Stimulated activated CD8-positive, alpha-beta memory T cell treated with anti-CD3 and anti-CD28 coated beads, Interleukin-4, amount 100 ng/mL, for 1 hour (primary cell): Measurements from ENCODE around the gene EOGT.
A peak's percentile ranks its signal among the peaks of the same experiment; 100 is the strongest.

Source experiments
- DNase-seq, 2 donors: peaks; one replicate each; pipeline ENCODE4 v3.0.0-alpha.2; 2020; ENCODE audit warnings: low read depth in 2 of 2, low spot score in 1 of 2

Gene EOGT

DNA sequence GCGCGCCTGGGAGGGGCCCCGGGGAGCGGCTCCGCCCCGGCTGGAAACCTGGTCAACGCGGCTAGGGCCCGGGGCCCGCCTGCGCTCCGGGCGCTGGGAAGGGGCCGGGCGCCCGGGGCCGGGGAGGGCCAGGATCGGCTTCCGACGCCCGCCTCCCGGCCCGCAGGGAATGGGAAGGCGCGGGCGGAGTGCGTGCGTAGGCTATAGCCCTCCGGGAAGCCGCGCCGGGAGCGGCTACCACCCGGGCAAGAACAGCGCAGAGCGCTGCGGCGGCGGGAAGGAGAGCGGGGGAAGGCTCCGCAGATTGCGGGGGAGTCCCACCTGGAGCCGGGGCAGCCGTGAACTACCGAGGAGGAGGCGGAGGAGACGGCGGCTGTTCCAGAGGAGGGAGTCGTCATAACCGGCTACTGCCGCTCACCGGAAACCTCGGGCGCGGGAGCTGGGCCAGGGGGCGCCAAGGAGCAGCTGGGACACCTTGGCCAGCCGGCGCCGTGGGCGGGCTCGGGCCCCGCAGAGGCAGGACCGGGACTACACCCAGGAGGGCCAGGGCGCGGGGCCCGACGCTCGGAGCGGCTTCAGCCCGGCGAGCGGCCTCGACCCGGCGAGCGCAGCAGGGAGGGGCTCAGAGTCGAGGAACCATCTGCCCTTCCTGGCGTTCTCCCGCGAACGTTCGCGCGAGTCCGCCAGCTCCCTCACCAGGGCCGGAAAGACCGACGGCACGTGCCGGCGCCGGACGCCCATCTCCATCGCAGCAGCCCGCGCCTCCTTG, at the start of gene EOGT:
EOGT (minus strand) TSS at position 432 of the 769 bp plus-strand sequence. CDS start 3,838 bp downstream, outside the sequence.
- DNase-seq = peak; percentile 56 to 60

GRCh38 chr3:69059688-69060087, 46.2 kb upstream of the EOGT start:
- no peak for DNase-seq

DNA sequence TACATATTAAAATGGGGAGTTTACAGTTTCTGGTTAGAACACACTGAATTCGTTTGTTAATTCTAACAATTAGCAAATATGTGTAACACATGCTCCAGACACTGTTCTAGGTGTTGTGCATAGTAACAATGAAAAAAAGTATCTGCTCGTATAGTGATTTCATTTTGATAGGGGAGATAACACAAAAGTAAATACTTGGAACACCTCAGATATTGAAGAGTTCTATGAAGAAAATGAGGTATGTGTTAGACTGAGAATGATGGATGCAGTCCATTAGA, 45.4 kb upstream of the EOGT start:
- no peak for DNase-seq

DNA sequence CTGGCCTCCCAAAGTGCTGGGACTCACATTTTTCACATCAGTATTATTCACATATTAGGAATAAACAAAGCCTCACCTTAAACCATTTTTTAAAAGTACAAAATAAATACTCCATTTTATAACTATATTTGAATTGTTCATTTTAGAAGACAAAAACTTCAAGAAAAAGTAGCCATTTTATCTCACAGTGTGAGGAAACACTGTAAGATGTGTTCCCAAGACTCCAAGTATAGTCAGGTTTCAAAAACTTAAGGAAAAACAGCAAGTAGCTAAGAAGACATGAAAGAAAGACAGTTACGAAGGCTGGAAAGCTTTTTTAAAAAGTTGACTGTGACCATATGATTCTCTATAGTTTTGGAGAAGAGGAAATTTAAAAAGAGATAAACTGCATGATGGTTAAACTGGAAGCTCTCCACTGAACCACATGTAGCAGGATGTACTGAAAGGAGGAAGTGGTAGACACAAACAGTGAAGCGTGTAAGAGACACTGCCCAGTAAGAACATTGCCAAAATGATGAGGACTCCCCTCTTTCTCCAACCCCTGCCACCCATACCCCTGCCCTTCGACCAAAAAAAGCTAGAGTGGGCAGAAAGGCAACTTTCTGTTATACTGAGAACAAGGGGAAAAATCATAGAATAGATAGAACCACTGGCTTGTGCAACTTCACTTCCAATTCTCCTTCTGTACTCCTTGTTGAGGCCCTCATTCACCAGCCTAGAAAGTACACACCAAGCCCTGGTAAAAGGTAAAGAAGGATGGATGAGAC, 44.9 kb upstream of the EOGT start:
- DNase-seq = no peak

GRCh38 chr3:69052472-69052898, 39.0 kb upstream of the EOGT start:
- no peak for DNase-seq

- DNase-seq = peak; percentile 97
Observed at GRCh38 chr3:69051756-69052471, 38.4 kb upstream of the EOGT start, which contains the start of gene TMF1. Gene TMF1, minus strand, starts transcription at chr3:69052333. Its CDS starts 247 bp downstream, at chr3:69052086.

GRCh38 chr3:69048990-69049389, 35.5 kb upstream of the EOGT start:
- DNase-seq = no peak

DNA sequence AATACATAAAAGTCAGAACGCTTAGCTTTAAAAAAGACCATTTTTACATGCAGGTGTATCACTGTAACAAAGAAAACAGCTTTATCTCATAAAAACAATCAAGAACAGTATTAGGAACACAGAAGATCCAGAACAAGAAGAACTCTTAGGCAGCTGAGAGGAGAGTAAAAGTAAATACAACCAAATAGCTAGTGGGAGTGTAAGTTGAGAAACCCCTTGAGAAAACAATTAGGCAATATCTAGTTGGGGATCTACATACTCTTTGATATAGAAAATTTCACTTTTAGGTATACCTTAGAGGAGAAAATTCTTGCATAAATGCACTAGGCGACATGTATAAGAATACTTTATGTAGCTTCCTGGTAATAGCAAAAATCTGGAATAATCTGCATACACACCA, 31.1 kb upstream of the EOGT start:
- DNase-seq = no peak

DNA sequence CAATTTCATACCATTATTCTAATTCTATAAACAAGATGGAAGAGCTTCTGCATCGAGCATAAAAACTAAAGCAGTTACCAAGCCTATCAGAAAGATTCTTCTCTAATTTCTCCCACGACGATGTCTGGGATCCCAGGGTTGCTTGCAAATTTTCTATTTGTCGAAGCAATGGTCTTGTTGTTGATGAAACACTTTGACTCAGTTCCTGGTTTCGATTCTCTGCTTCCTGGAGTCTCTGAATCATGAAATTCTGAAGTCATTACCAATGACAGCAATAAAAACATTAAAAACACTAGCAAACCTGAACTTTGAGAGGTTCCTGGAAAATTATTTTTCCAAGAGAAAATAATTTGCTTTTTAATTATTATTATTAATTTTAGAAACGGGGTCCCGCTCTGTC, 20.0 kb upstream of the EOGT start:
- no peak for DNase-seq

GRCh38 chr3:69032737-69033136, 19.3 kb upstream of the EOGT start:
- DNase-seq = no peak

GRCh38 chr3:69032142-69032541, 18.7 kb upstream of the EOGT start:
- no peak for DNase-seq

GRCh38 chr3:69031635-69032034, 18.2 kb upstream of the EOGT start:
- no peak for DNase-seq

- no peak for DNase-seq
Observed at GRCh38 chr3:69020857-69021256, 7.4 kb upstream of the EOGT start.

GRCh38 chr3:69020424-69020823, 6.9 kb upstream of the EOGT start:
- no peak for DNase-seq

- DNase-seq = no peak
Observed at GRCh38 chr3:69016901-69017300, 3.4 kb upstream of the EOGT start.

GRCh38 chr3:69016102-69016501, 2.6 kb upstream of the EOGT start:
- no peak for DNase-seq

- DNase-seq = no peak
Observed at GRCh38 chr3:69014022-69014580, 617 bp upstream of the EOGT start.

DNA sequence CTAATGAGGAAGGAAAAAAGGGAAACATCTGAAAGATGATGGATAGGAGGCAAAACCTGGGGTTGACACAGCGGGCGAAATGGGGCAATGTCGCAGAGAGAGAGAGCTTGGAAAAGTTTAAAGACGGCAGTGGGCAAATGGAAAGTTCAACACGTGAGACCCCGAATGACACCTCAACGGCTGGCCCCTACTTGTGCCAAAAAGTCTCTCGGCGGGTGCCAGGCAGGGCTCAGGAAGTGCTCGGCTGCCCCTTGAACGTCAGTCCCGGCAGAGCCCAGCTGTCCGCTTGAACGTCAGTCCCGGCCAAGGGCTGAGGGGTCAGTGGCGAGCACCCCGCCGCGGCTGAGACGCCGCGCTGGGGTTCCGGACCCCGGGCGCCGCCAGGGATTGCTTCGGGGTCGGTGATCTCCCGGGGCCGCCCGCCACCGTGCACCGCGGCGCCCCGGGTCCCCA, 658 bp downstream of the EOGT start:
- DNase-seq = no peak

DNA sequence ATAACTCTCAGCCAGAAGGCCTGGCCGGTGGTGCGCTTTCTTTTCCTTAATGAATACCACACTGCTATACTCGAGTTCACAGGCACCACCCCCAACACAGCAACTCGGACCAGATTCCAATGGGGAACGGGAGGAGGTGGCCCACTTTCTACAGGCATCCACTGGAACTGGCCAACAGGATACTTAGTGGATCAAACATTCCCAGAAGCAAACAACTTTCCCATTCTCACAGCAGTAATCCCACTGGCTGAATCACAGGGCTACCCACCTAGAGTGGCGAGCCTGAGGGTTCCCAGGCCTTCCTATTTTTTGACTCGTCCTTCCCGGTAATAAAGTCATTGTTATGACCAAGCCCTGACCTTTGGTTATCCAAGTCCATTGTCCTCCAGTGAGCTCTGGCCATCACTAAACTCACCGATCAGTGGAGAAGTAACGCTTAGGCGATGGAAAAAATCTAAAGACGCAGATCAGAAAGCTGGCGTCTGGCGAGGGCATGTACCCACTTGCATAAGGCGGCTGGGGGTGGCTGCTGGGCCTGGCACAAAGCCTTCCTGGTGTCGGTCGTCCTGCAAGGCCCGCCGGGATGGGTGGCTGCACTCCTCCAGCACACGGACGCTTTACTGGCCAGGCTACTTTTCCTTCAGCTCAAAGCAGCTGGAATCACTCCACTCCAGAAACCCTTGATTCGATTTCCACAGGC, 1.2 kb downstream of the EOGT start:
- DNase-seq = no peak

GRCh38 chr3:69011096-69011730, 2.3 kb downstream of the EOGT start:
- no peak for DNase-seq
